HepG2 (cell line): ENCODE results near the gene PRKCZ. TPM values are rescaled to one million over a fixed set of nuclear protein-coding genes. Genes with fewer than 3 reads are reported as not detected.

Source experiments
- DR1 ChIP-seq: sonication (generic); formaldehyde crosslinking; IDR thresholded peaks from 2 replicates; pipeline ENCODE4 v1.8.0; 2021; ENCODE audit warnings: mild to moderate bottlenecking, missing genetic modification reagents, inconsistent platforms
- KLF6 ChIP-seq: IDR thresholded peaks from 2 replicates; pipeline ENCODE4 v1.8.0; 2016; ENCODE audit warnings: missing biosample characterization, missing genetic modification reagents
- NCOA1 ChIP-seq: sonication (generic); formaldehyde crosslinking; IDR thresholded peaks from 2 replicates; pipeline ENCODE4 v1.9.0; 2021; ENCODE audit warnings: missing genetic modification reagents
- NCOA2 ChIP-seq: sonication (generic); formaldehyde crosslinking; IDR thresholded peaks from 2 replicates; pipeline ENCODE4 v1.8.0; 2022; ENCODE audit warnings: inconsistent platforms
- PHF5A ChIP-seq: IDR thresholded peaks from one replicate; pipeline ENCODE4 v1.6.1; 2018; ENCODE audit warnings: low read depth, missing genetic modification reagents; ENCODE audit not compliant: unreplicated experiment
- RAD21 ChIP-seq: fragments of 450-650 bp; formaldehyde crosslinking; IDR thresholded peaks from 2 replicates; pipeline ENCODE4 v1.5.0; 2020; ENCODE audit warnings: mild to moderate bottlenecking
- SRSF1 ChIP-seq: fragments of 200-400 bp; formaldehyde crosslinking; optimal IDR thresholded peaks from 2 replicates; pipeline ENCODE3; 2017; ENCODE audit warnings: mild to moderate bottlenecking, low read depth, low read length, moderate library complexity
- ZBTB21 ChIP-seq: sonication (generic); formaldehyde crosslinking; IDR thresholded peaks from 2 replicates; pipeline ENCODE4 v1.4.0; 2020; ENCODE audit warnings: missing genetic modification reagents
- ZBTB42 ChIP-seq: sonication (generic); formaldehyde crosslinking; IDR thresholded peaks from 2 replicates; pipeline ENCODE4 v1.5.0; 2020; ENCODE audit warnings: mild to moderate bottlenecking, missing genetic modification reagents
- ZFP36L1 ChIP-seq: sonication (generic); formaldehyde crosslinking; IDR thresholded peaks from 2 replicates; pipeline ENCODE4 v1.8.0; 2022; ENCODE audit warnings: mild to moderate bottlenecking, missing genetic modification reagents, moderate library complexity
- ZNF253 ChIP-seq: sonication (generic); formaldehyde crosslinking; IDR thresholded peaks from 2 replicates; pipeline ENCODE4 v1.8.0; 2022; ENCODE audit warnings: mild to moderate bottlenecking, missing genetic modification reagents, borderline replicate concordance
- ZNF263 ChIP-seq: sonication (generic); formaldehyde crosslinking; IDR thresholded peaks from 2 replicates; pipeline ENCODE4 v1.4.0; 2020; ENCODE audit warnings: missing genetic modification reagents
- ZNF670 ChIP-seq: sonication (generic); formaldehyde crosslinking; IDR thresholded peaks from 2 replicates; pipeline ENCODE4 v1.8.0; 2022; ENCODE audit warnings: mild to moderate bottlenecking, missing genetic modification reagents, borderline replicate concordance
- ZNF678 ChIP-seq: sonication (generic); formaldehyde crosslinking; IDR thresholded peaks from 2 replicates; pipeline ENCODE4 v1.4.0; 2020; ENCODE audit warnings: mild to moderate bottlenecking, missing genetic modification reagents
- ZNF737 ChIP-seq: sonication (generic); formaldehyde crosslinking; IDR thresholded peaks from 2 replicates; pipeline ENCODE4 v1.5.0; 2020; ENCODE audit warnings: missing genetic modification reagents, mild to moderate bottlenecking, borderline replicate concordance
- ZNF777 ChIP-seq: sonication (generic); formaldehyde crosslinking; IDR thresholded peaks from 2 replicates; pipeline ENCODE4 v1.4.0; 2020; ENCODE audit warnings: missing genetic modification reagents
- ZSCAN9 ChIP-seq: IDR thresholded peaks from 2 replicates; pipeline ENCODE4 v1.6.1; 2016; ENCODE audit warnings: borderline replicate concordance
- polyA plus RNA-seq, 8 experiments: library from polyadenylated mRNA; depleted of rRNA in 3 of 8; stranded (reverse) in 7 of 8; unstranded in 1 of 8; fragments of >200 nt; fragmentation: Illumina TruSeq in 4 of 8; extraction: Trizol in 4 of 8; gene quantifications; 2 replicates each; pipeline versions ENCODE4 v1.2.1 to v1.2.3, GENCODE V29; 2011 to 2016; ENCODE audit warnings: low read depth in 4 of 8, missing spikeins in 1 of 8, mixed read lengths in 1 of 8; ENCODE audit not compliant: insufficient read depth in 1 of 8
- total RNA-seq, 5 experiments: library from RNA; depleted of rRNA; stranded (reverse); fragments of >200 nt; fragmentation: Illumina TruSeq; extraction: Trizol; gene quantifications; 2 replicates each; pipeline ENCODE4 v1.2.3, GENCODE V29; 2016; ENCODE audit warnings: low read depth in 1 of 5
- TF ChIP-seq, protein P1 (sequence below): sonication (generic); formaldehyde crosslinking; IDR thresholded peaks from 2 replicates; pipeline ENCODE4 v1.4.0; 2020; ENCODE audit warnings: missing genetic modification reagents
- TF ChIP-seq, protein P2 (sequence below): sonication (generic); formaldehyde crosslinking; IDR thresholded peaks from 2 replicates; pipeline ENCODE4 v1.4.0; 2020; ENCODE audit warnings: mild to moderate bottlenecking, missing genetic modification reagents
- TF ChIP-seq, protein P3 (sequence below): IDR thresholded peaks from 2 replicates; pipeline ENCODE4 v1.6.1; 2016
- TF ChIP-seq, protein P4 (sequence below): sonication (generic); formaldehyde crosslinking; IDR thresholded peaks from 2 replicates; pipeline ENCODE4 v1.4.0; 2020; ENCODE audit warnings: missing genetic modification reagents, borderline replicate concordance
- TF ChIP-seq, protein P5 (sequence below): IDR thresholded peaks from 2 replicates; pipeline ENCODE4 v1.6.1; 2012; ENCODE audit warnings: low read length, improper control_type of control experiment

Gene PRKCZ
- total and polyA plus RNA-seq, 2 of the 13 experiments (the other 11 are each of a cell fraction or from before 2014, with no cell fraction given), result 34.7 to 85.2 TPM

DNA sequence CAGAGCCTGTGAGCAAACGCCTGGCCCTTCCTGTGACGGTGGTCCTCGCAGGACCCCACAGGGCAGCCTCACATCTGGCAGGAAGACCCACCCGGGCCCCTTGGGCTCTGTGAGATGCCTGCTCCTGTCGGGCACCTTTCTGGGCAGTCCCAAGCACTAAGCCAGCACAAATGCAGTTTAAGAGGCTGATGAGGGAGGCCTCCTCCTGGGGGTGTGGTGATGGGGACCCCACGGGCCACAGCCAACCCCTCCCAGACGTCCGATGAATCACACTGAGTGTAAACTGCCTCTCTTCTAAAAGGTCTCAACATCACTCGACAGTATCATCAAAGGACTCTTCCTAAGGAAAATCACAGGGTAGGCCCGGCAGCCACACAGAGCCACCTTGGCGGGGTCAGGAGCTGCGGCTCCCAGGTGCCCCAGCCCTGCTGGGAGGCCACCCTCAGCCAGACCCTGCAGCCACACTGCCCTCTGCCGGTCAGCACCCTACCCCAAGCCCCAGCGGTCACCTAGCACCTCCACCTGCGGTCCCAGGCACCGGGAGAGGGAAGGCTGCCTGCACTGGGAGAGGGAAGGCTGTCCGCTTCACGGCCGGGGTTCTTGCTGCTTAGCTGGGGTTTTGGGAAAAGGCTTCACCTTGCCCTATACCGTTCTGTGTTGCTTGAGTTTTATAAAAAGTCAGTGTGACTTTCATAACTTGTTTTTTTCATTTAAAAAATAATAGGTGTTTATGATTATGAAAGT lies 3.9 kb upstream of the PRKCZ start (continued):
- no peak for TF ChIP-seq NCOA1 (CRISPR knock-in tag)
- TF ChIP-seq, protein P1, sequence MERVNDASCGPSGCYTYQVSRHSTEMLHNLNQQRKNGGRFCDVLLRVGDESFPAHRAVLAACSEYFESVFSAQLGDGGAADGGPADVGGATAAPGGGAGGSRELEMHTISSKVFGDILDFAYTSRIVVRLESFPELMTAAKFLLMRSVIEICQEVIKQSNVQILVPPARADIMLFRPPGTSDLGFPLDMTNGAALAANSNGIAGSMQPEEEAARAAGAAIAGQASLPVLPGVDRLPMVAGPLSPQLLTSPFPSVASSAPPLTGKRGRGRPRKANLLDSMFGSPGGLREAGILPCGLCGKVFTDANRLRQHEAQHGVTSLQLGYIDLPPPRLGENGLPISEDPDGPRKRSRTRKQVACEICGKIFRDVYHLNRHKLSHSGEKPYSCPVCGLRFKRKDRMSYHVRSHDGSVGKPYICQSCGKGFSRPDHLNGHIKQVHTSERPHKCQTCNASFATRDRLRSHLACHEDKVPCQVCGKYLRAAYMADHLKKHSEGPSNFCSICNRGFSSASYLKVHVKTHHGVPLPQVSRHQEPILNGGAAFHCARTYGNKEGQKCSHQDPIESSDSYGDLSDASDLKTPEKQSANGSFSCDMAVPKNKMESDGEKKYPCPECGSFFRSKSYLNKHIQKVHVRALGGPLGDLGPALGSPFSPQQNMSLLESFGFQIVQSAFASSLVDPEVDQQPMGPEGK (CRISPR knock-in tag), result peak; percentile 86
- peak; percentile 56 for TF ChIP-seq PHF5A (CRISPR knock-in tag)
- 0 out of 2 replicates have a peak, but pooled peaks have one; percentile 51 for TF ChIP-seq KLF6 (CRISPR knock-in tag)
- TF ChIP-seq, protein P2, sequence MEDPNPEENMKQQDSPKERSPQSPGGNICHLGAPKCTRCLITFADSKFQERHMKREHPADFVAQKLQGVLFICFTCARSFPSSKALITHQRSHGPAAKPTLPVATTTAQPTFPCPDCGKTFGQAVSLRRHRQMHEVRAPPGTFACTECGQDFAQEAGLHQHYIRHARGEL (CRISPR knock-in tag), result no peak
- TF ChIP-seq, protein P3, sequence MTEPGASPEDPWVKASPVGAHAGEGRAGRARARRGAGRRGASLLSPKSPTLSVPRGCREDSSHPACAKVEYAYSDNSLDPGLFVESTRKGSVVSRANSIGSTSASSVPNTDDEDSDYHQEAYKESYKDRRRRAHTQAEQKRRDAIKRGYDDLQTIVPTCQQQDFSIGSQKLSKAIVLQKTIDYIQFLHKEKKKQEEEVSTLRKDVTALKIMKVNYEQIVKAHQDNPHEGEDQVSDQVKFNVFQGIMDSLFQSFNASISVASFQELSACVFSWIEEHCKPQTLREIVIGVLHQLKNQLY (CRISPR knock-in tag), result no peak
- TF ChIP-seq ZNF678 (CRISPR knock-in tag), result no peak
- TF ChIP-seq SRSF1, result no peak
- no peak for TF ChIP-seq NCOA2
- no peak for TF ChIP-seq ZNF670 (CRISPR knock-in tag)
- no peak for TF ChIP-seq ZBTB42
- TF ChIP-seq, protein P4, sequence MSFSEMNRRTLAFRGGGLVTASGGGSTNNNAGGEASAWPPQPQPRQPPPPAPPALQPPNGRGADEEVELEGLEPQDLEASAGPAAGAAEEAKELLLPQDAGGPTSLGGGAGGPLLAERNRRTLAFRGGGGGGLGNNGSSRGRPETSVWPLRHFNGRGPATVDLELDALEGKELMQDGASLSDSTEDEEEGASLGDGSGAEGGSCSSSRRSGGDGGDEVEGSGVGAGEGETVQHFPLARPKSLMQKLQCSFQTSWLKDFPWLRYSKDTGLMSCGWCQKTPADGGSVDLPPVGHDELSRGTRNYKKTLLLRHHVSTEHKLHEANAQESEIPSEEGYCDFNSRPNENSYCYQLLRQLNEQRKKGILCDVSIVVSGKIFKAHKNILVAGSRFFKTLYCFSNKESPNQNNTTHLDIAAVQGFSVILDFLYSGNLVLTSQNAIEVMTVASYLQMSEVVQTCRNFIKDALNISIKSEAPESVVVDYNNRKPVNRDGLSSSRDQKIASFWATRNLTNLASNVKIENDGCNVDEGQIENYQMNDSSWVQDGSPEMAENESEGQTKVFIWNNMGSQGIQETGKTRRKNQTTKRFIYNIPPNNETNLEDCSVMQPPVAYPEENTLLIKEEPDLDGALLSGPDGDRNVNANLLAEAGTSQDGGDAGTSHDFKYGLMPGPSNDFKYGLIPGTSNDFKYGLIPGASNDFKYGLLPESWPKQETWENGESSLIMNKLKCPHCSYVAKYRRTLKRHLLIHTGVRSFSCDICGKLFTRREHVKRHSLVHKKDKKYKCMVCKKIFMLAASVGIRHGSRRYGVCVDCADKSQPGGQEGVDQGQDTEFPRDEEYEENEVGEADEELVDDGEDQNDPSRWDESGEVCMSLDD (CRISPR knock-in tag), result no peak
- TF ChIP-seq ZNF737, result no peak
- TF ChIP-seq ZSCAN9 (CRISPR knock-in tag), result no peak
- TF ChIP-seq, protein P5, sequence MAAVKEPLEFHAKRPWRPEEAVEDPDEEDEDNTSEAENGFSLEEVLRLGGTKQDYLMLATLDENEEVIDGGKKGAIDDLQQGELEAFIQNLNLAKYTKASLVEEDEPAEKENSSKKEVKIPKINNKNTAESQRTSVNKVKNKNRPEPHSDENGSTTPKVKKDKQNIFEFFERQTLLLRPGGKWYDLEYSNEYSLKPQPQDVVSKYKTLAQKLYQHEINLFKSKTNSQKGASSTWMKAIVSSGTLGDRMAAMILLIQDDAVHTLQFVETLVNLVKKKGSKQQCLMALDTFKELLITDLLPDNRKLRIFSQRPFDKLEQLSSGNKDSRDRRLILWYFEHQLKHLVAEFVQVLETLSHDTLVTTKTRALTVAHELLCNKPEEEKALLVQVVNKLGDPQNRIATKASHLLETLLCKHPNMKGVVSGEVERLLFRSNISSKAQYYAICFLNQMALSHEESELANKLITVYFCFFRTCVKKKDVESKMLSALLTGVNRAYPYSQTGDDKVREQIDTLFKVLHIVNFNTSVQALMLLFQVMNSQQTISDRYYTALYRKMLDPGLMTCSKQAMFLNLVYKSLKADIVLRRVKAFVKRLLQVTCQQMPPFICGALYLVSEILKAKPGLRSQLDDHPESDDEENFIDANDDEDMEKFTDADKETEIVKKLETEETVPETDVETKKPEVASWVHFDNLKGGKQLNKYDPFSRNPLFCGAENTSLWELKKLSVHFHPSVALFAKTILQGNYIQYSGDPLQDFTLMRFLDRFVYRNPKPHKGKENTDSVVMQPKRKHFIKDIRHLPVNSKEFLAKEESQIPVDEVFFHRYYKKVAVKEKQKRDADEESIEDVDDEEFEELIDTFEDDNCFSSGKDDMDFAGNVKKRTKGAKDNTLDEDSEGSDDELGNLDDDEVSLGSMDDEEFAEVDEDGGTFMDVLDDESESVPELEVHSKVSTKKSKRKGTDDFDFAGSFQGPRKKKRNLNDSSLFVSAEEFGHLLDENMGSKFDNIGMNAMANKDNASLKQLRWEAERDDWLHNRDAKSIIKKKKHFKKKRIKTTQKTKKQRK, result no peak
- TF ChIP-seq DR1 (CRISPR knock-in tag), result no peak
- peak; percentile 85 for TF ChIP-seq RAD21
- no peak for TF ChIP-seq ZFP36L1 (CRISPR knock-in tag)
- peak; percentile 31; the same call in 1 of the 2 replicates for TF ChIP-seq ZNF263 (CRISPR knock-in tag)
- no peak for TF ChIP-seq ZNF253
- no peak for TF ChIP-seq ZBTB21 (CRISPR knock-in tag)
- 0 out of 2 replicates have a peak, but pooled peaks have one; percentile 35 for TF ChIP-seq ZNF777 (CRISPR knock-in tag)
